Activated CD8-positive, alpha-beta memory T cell treated with anti-CD3 and anti-CD28 coated beads, Interleukin-2, amount 50 U/mL, for 48 hours (primary cell): Measurements from ENCODE around the gene CCDC88C.
A peak's percentile ranks its signal among the peaks of the same experiment; 100 is the strongest.

Experiments
- DNase-seq: peaks from one replicate; pipeline ENCODE4 v3.0.0-alpha.2; 2020

The CCDC88C gene

GRCh38 chr14:91397965-91398591 lies 19.5 kb downstream of the CCDC88C start:
- DNase-seq = no peak

GRCh38 chr14:91396959-91397815 lies 20.4 kb downstream of the CCDC88C start:
- peak; percentile 81 for DNase-seq

- DNase-seq = no peak
These were observed 21.5 kb downstream of the CCDC88C start for GRCh38 chr14:91396013-91396660.

GRCh38 chr14:91395466-91395865 lies 22.2 kb downstream of the CCDC88C start:
- DNase-seq = no peak

DNA sequence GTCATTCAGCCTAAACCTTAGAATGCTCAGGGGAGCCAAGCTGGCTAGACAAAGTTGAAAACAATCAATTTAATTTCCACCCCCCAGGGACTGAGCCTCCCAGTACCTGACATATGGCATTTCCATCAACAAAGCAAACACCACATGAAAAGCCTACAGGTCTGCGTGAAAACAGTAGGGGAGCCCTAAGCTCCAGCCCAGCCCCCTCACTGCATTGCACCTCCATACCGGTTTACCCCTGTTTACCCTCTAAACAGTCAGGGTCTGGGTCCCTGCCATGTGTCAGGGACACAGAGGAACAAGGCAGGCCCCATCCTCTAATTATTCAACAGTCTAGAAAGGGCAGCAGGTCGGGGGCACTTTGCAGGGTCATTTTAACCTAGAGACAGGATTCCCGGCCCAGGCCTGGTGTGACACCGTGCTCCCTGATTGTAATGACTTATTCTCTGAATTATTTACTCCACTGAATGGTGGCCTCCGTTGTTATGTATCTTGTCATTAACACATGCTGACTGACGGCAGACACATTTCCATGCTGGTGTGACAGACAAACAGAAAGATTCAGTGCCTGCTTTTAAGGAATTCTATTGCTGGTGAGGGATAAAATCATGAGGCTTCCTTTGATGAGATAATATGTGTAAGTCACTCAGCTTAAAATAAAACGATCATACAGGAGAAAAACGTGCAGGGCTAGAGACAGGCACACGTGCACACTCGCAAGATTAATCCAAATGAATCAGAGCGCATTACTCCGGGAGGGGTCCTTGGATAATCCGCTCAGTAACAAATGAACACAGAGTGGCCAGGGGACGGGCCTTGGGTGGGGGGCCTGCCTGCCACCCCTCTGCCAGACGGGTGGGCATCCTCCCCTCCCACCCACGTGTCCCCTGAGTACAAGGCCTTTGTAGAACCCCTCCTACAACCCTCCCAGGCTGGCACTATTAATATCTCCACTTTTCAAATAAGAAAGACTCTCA lies 23.2 kb downstream of the CCDC88C start:
- no peak for DNase-seq

DNA sequence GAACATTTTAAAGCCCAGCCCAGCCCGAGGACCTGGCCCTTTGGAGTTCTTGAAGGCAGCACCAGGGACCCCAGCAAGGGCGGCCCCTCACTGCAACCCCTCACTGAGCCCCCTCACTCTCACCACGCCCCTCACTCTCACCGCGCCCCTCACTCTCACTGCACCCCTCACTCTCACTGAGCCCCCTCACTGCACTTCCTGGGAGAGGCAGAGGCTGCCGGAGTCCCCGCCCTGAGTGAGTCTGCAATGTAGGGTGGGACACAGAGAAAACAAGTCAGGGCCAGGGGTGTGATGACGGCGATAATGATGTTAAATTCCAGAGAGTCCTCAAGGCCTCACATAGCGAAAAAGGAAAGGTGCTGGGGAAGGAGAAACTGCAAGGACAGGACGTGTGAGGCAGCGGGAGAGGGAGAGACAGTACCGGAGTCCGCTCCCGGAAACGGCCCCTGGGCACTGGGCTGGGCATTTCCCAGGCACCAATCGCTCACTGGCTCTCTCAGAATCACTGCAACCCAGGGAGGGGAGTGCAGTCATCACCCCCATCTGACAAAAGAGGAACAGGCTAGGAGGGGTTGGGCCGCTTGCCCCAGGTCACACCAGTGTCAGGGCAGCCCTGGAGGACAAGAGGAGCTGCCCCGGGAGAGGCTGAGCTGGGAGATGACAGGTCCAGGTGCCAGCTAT lies 24.9 kb downstream of the CCDC88C start:
- no peak for DNase-seq

GRCh38 chr14:91390165-91390778 lies 27.3 kb downstream of the CCDC88C start:
- DNase-seq = no peak

- no peak for DNase-seq
These were observed 28.5 kb downstream of the CCDC88C start for GRCh38 chr14:91389150-91389549.

- DNase-seq = no peak
These were observed 29.1 kb downstream of the CCDC88C start for GRCh38 chr14:91388551-91388975.

DNA sequence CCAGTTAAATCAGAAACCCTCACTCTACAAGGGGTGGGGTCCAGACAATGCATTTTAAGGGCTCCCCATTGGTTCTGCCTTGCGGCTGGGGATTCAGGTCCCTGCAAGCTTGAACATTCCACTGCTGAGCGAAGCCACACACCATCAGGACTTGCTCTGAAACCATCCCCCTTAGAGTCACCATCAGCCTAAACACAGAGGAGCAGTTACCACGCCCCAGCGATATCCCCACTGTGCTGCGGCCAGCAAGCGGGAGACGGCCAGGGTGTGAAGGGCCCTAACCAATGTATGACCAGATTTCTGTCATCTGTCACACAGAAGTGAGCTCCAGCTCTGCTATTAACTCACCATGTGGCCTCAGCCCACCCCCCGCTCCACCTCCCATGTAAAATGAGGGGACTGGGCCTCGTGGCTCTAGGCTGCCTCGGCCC lies 29.7 kb downstream of the CCDC88C start:
- DNase-seq = no peak

DNA sequence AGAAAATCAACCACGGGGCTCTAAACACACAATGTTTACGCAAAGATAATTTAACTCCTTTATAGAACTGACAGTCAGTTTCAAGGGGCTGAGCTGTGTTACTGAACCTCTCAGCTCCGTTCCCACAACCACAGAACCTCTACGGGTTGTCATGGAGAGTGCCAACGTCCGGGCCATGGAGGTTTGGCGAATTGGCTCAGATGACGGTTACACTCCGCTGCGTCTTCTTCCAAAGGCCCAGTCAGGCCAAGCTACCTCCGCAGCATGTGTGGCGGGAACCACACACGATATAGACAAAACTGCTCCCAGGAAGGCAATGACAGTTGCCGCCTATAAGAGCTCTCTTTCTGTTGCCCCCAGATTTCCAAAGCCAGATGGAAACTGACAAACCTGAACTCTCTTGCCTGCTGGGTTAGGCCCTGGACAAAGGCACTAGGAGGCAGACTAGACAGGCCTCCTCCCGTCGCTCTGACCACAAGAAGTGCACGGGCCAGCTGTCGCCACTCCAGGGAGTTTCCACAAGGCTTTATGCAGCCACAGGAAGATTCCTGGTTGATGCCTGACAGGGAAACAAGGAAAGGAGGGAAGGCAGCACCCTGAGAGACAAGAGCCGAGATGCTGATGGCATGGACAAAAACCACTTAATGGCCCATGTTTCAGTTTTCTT lies 30.3 kb downstream of the CCDC88C start:
- no peak for DNase-seq

GRCh38 chr14:91385697-91386096 lies 31.9 kb downstream of the CCDC88C start:
- no peak for DNase-seq

GRCh38 chr14:91385224-91385623 lies 32.4 kb downstream of the CCDC88C start:
- DNase-seq = no peak

DNA sequence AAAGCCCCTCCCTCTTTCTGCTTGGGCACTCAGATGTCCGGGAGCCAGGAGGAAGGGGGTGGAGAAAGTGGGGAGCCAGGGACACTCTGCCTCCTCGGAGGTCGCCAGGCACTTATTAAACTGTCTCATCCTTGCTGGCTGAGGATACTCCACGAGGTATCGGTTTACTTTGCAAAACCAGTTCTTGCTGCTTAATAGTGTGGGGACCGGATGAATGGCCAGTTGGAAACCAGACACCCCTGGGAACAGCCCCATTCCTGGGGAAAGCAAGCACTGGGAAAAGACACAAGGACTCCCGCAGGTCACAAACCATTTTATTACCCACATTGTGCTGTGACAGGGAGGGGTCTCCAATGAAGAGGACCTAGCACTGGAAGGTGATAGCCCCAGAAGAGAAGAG lies 34.2 kb downstream of the CCDC88C start:
- no peak for DNase-seq

- no peak for DNase-seq
These were observed 35.6 kb downstream of the CCDC88C start for GRCh38 chr14:91381801-91382670.

DNA sequence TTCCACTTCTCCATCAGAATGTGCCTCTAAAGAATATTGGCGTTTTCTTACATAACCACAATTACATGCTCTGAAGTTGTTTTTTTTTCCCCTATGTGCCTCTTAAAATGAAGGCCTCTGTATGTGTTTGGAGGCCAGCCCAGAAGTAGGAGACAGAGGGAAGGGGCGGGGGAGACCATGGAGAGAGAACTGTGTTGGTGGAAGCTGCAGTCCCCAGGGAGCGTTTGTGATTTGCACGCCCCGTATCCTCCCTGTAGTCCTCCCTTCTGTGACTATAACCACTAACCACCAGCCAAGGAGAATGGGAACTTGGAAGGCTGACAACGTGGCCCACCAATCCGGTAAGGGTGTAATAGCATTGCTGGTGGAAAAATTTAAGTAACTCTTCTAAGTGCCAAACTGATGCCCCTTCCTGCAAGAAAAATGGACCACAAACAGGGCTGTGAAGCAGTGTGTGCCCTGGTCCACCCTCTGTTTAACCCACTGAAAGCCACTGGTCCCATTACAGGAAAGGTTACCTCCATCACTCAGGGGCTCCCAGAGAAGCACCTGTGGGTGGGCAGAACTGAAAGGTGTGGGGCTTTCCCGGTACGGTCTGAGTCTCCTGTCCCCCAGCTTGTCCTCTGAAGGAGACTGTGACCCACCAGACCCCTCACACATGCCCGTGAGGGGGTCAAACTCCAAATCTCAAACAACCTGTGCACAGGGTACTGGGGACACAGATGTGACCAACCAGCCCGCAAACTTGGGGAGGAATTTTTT lies 36.8 kb downstream of the CCDC88C start:
- DNase-seq = no peak

- DNase-seq = no peak
These were observed 37.5 kb downstream of the CCDC88C start for GRCh38 chr14:91380123-91380522.

DNA sequence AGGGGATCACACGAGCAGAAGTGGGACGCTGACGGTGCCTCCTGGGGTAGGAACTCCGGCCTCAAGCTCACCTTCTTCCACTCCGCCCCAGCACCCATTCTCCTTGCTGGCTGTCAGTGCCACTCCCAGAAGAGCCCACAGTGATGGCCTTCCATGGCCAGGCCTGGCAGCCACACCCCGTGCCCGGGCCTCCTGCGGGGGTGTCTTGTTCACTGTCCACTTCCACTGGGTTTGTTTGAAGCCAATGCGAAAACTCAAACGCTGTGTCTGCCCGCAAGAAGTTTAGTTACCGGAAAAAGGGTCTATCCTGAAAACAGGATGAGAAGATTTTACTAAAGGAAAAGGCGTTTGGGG lies 38.1 kb downstream of the CCDC88C start:
- no peak for DNase-seq

GRCh38 chr14:91378930-91379578 lies 38.6 kb downstream of the CCDC88C start:
- no peak for DNase-seq
